IMR-90 (cell line): ENCODE measurements around the gene PLTP. TPM values are rescaled to one million over a fixed set of nuclear protein-coding genes. Genes with fewer than 3 reads are reported as not detected.

Experiments used
- ATAC-seq: fragments of 200-7000 bp; cut with Tn5 transposase; 2 replicates; pipeline ENCODE4 v1.9.1; 2020; ENCODE audit warnings: low read depth, mild to moderate bottlenecking, moderate library complexity
- BruUV-seq: library from RNA; stranded (reverse); fragments of 400-500 nt; replicated peaks from 2 replicates; lab custom pipeline; 2021; lab: Mats Ljungman, UMichigan
- CTCF ChIA-PET: fragments of 300-600 bp; formaldehyde crosslinking; extraction: SDS; loops from one replicate; lab custom pipeline; 2021; ENCODE audit warnings: antibody characterized with exemption; lab: Yijun Ruan, JAX
- POLR2A ChIA-PET: fragments of 300-600 bp; sonication (Branson Sonifier 250); formaldehyde crosslinking; loops from one replicate; lab custom pipeline; 2022; ENCODE audit warnings: antibody characterized with exemption; ENCODE audit not compliant: unreplicated experiment; lab: Charles Lee
- DNase-seq: peaks from one replicate; pipeline ENCODE4 v3.0.0; 2013
- H2AFZ ChIP-seq: replicated peaks from 2 replicates; pipeline ENCODE3; 2013; ENCODE audit warnings: low read length, mild to moderate bottlenecking; ENCODE audit not compliant: poor library complexity
- H2AK5ac ChIP-seq: 2 replicates; pipeline ENCODE4 v1.6.1; 2013; ENCODE audit warnings: low read depth, low read length, inconsistent platforms
- H2AK9ac ChIP-seq: replicated peaks from 2 replicates; pipeline ENCODE3; 2013; ENCODE audit warnings: mild to moderate bottlenecking, low read depth, low read length, moderate library complexity; ENCODE audit not compliant: poor library complexity
- H2BK120ac ChIP-seq: 2 replicates; pipeline ENCODE4 v1.6.1; 2013; ENCODE audit warnings: low read depth, low read length, inconsistent platforms
- H2BK15ac ChIP-seq: 3 replicates; pipeline ENCODE4 v1.6.1; 2013; ENCODE audit warnings: low read depth, low read length, inconsistent platforms
- H2BK20ac ChIP-seq: 2 replicates; pipeline ENCODE4 v1.6.1; 2013; ENCODE audit warnings: low read depth, mild to moderate bottlenecking, inconsistent platforms, low read length, moderate library complexity
- H2BK5ac ChIP-seq: 2 replicates; pipeline ENCODE4 v1.6.1; 2013; ENCODE audit warnings: mild to moderate bottlenecking, low read depth, low read length, inconsistent platforms; ENCODE audit not compliant: poor library complexity, severe bottlenecking
- H3K14ac ChIP-seq: replicated peaks from 2 replicates; pipeline ENCODE4 v1.6.1; 2013; ENCODE audit warnings: low read depth, low read length, inconsistent platforms
- H3K18ac ChIP-seq: 2 replicates; pipeline ENCODE4 v1.6.1; 2013; ENCODE audit warnings: low read depth, low read length, control low read depth
- H3K23ac ChIP-seq: 2 replicates; pipeline ENCODE4 v1.6.1; 2013; ENCODE audit warnings: low read depth, low read length, inconsistent platforms
- H3K27ac ChIP-seq: 2 replicates; pipeline ENCODE4 v1.5.1; 2013; ENCODE audit warnings: mild to moderate bottlenecking, control low read depth, low read length; ENCODE audit not compliant: insufficient read depth
- H3K27me3 ChIP-seq: 2 replicates; pipeline ENCODE4 v1.6.1; 2013; ENCODE audit warnings: low read length; ENCODE audit not compliant: control insufficient read depth, insufficient read depth
- H3K36me3 ChIP-seq: 2 replicates; pipeline ENCODE4 v1.6.1; 2013; ENCODE audit warnings: low read length, mixed read lengths; ENCODE audit not compliant: control insufficient read depth, insufficient read depth
- H3K4ac ChIP-seq: 2 replicates; pipeline ENCODE4 v1.6.1; 2013; ENCODE audit warnings: low read depth, low read length, inconsistent platforms
- H3K4me1 ChIP-seq: 2 replicates; pipeline ENCODE4 v1.6.1; 2013; ENCODE audit warnings: low read length, mixed read lengths; ENCODE audit not compliant: control insufficient read depth, insufficient read depth
- H3K4me2 ChIP-seq: 2 replicates; pipeline ENCODE4 v1.6.1; 2013; ENCODE audit warnings: low read depth, mild to moderate bottlenecking, control low read depth, low read length, moderate library complexity
- H3K4me3 ChIP-seq: 2 replicates; pipeline ENCODE4 v1.5.1; 2013; ENCODE audit warnings: low read depth, mild to moderate bottlenecking, control low read depth, low read length, moderate library complexity; ENCODE audit not compliant: insufficient read depth
- H3K56ac ChIP-seq: 2 replicates; pipeline ENCODE4 v1.6.1; 2013; ENCODE audit warnings: low read length, inconsistent platforms; ENCODE audit not compliant: insufficient read depth; ENCODE audit errors: extremely low read depth
- H3K79me1 ChIP-seq, 2 experiments: 2 replicates each; pipeline ENCODE4 v1.6.1; 2013; ENCODE audit warnings: low read length in 2 of 2, inconsistent platforms in 1 of 2, low read depth in 1 of 2
- H3K9ac ChIP-seq: 2 replicates; pipeline ENCODE4 v1.6.1; 2013; ENCODE audit warnings: low read depth, low read length, control low read depth
- H3K9me1 ChIP-seq: 2 replicates; pipeline ENCODE4 v1.6.1; 2013; ENCODE audit warnings: low read length, inconsistent platforms; ENCODE audit not compliant: insufficient read depth
- H3K9me3 ChIP-seq: 2 replicates; pipeline ENCODE4 v1.6.1; 2013; ENCODE audit warnings: low read length; ENCODE audit not compliant: control insufficient read depth, insufficient read depth
- H4K20me1 ChIP-seq: 2 replicates; pipeline ENCODE4 v1.6.1; 2013; ENCODE audit warnings: low read length, inconsistent platforms; ENCODE audit not compliant: insufficient read depth
- H4K5ac ChIP-seq: 2 replicates; pipeline ENCODE4 v1.6.1; 2013; ENCODE audit warnings: mild to moderate bottlenecking, low read depth, low read length, control low read depth
- H4K8ac ChIP-seq, 2 experiments: 2 replicates each; pipeline ENCODE4 v1.6.1; 2013; ENCODE audit warnings: low read depth in 2 of 2, low read length in 2 of 2, control low read depth in 1 of 2, inconsistent platforms in 1 of 2
- H4K91ac ChIP-seq: 2 replicates; pipeline ENCODE4 v1.6.1; 2013; ENCODE audit warnings: low read depth, low read length, inconsistent platforms; ENCODE audit not compliant: insufficient read depth
- CEBPB ChIP-seq: IDR thresholded peaks from 2 replicates; pipeline ENCODE4 v1.6.1; 2012; ENCODE audit warnings: low read depth, low read length, improper control_type of control experiment
- CHD1 ChIP-seq: IDR thresholded peaks from 2 replicates; pipeline ENCODE4 v1.6.1; 2012; ENCODE audit warnings: low read depth, low read length, improper control_type of control experiment
- FOS ChIP-seq: fragments of 150-350 bp; IDR thresholded peaks from 2 replicates; pipeline ENCODE4 v1.6.1; 2016; ENCODE audit warnings: low read depth, low read length
- MAFK ChIP-seq: IDR thresholded peaks from 2 replicates; pipeline ENCODE4 v1.6.1; 2012; ENCODE audit warnings: low read depth, low read length, improper control_type of control experiment
- MXI1 ChIP-seq: IDR thresholded peaks from 2 replicates; pipeline ENCODE4 v1.6.1; 2012; ENCODE audit warnings: low read depth, mild to moderate bottlenecking, low read length, moderate library complexity, borderline replicate concordance
- NFE2L2 ChIP-seq: fragments of 150-350 bp; IDR thresholded peaks from 2 replicates; pipeline ENCODE4 v1.6.1; 2016; ENCODE audit warnings: low read depth, mild to moderate bottlenecking, low read length
- POLR2A ChIP-seq: IDR thresholded peaks from 2 replicates; pipeline ENCODE4 v1.6.1; 2012; ENCODE audit warnings: mild to moderate bottlenecking, low read depth, low read length
- RAD21 ChIP-seq: IDR thresholded peaks from 2 replicates; pipeline ENCODE4 v1.6.1; 2012; ENCODE audit warnings: low read length, improper control_type of control experiment
- RCOR1 ChIP-seq: IDR thresholded peaks from 2 replicates; pipeline ENCODE4 v1.6.1; 2012; ENCODE audit warnings: mild to moderate bottlenecking, low read length, improper control_type of control experiment; ENCODE audit not compliant: insufficient replicate concordance
- WGBS, 2 experiments: methylation state at CpG; one replicate each; pipeline versions ENCODE4 v1.1.5 to v1.1.7; 2013; ENCODE audit warnings: missing lambda C conversion rate in 2 of 2; ENCODE audit not compliant: insufficient read length in 1 of 2; ENCODE audit errors: extremely low coverage in 2 of 2; 5-methylcytosine and 5-hydroxymethylcytosine counted together
- dilution Hi-C: fragments of 300-500 bp; cut with HindIII; formaldehyde crosslinking; loops from one replicate; pipeline ENCODE4 v1.14.3; 2018; ENCODE audit warnings: low sequenced_read_pairs; ENCODE audit not compliant: unreplicated experiment
- in situ Hi-C: fragments of 300-500 bp; cut with MboI; formaldehyde crosslinking; loops from 3 replicates; pipeline ENCODE4 v1.14.3; 2019; ENCODE audit warnings: low sequenced_read_pairs, inconsistent platforms, mixed read lengths
- intact Hi-C: fragments of 100-400 bp; cut with micrococcal nuclease; formaldehyde crosslinking; loops from 2 replicates; pipeline ENCODE4 v1.10.0; 2022
- polyA plus RNA-seq, 3 experiments: library from polyadenylated mRNA; depleted of rRNA; stranded (reverse); fragments of >200 nt; gene quantifications; 2 replicates each; pipeline ENCODE4 v1.2.3, GENCODE V29; 2012; ENCODE audit warnings: low replicate concordance in 1 of 3
- total RNA-seq: library from RNA; depleted of rRNA; stranded (reverse); fragments of >200 nt; gene quantifications from 2 replicates; pipeline ENCODE4 v1.2.3, GENCODE V29; 2012
- TF ChIP-seq, protein P1 (sequence below): fragments of 150-350 bp; IDR thresholded peaks from 2 replicates; pipeline ENCODE4 v1.6.1; 2017; ENCODE audit warnings: mild to moderate bottlenecking, antibody characterized with exemption, low read length, low read depth
- TF ChIP-seq, protein P2 (sequence below): conservative IDR thresholded peaks from 2 replicates; pipeline ENCODE4 v1.5.1; 2012; ENCODE audit warnings: mild to moderate bottlenecking, low read depth, low read length, improper control_type of control experiment
- TF ChIP-seq, protein P3 (sequence below): fragments of 150-350 bp; IDR thresholded peaks from 2 replicates; pipeline ENCODE4 v1.6.1; 2016; ENCODE audit warnings: low read depth, mild to moderate bottlenecking, low read length, moderate library complexity, borderline replicate concordance

The PLTP gene
- total and polyA plus RNA-seq, 2 of the 4 experiments (the other 2 are of a cell fraction), result 5.4 to 55.8 TPM

DNA sequence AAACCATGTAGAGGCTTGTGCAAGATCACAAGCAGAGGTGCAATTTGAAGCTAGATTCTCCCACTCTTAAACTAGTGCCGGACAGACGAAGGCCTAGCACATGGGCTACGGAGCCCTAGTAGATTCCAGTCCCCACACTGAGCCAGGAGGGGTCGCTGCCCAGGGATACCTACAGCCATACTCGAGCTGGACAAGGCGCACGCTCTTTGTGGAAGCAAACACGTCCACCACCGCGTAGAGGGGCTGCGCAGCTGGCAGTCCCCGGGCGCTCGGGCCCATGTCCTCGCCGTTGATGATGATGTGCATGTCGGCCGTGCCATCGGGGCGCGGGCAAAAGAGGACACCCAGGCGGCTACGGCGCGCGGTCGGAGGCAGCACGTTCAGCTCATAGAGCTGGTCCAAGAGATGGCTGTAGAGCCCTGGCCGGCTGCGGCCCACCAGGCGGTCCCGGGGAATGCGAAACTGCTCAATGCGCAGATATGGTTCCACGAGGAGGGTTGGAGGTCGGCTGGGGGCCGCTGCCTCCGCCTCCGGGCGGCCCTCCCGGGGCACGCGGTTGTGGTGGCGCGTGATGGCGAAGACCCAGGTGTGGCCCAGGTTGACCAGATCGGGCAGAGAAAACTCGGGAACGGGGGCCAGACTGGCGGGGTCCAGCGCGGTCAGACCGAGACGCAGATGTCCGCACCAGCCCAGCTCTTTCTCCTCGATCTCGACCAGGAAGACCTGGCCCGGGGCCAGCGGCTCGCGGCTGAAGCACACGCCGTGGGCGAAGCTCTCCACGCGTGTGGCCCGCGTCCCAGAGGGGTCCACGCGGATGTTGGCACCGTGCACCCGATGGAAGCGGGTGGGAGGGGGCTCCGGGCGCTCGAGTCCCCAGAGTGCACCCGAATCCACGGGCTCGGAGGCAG lies 21.6 kb downstream of the PLTP start:
- Histone ChIP-seq H3K9me1 (0 out of 2 replicates have a peak, but pooled peaks cover 2% of the 10 kb centered on the region), H3K79me1 (peaks cover 14 to 64% of the 10 kb centered on the region in 2 experiments), H3K18ac (peak overlapping the region; percentile 42), H3K4ac (peak overlapping the region; percentile 92), H4K5ac (peak overlapping the region; percentile 29), H2BK5ac (peak overlapping the region; percentile 40), H2BK20ac (no peak overlapping the region), H3K4me3 (peak overlapping the region; percentile 74), H2AFZ (peak overlapping the region; percentile 99), H2AK9ac (peak overlapping the region; percentile 88), H4K8ac (peak overlapping the region; percentile 61 to 90), H3K36me3 (peaks cover 29% of the 10 kb centered on the region), H3K9ac (peak overlapping the region; percentile 65), H2BK15ac (no peak overlapping the region; the same call in 2 of the 3 replicates), H3K23ac (peak overlapping the region; percentile 45; the same call in 1 of the 2 replicates), H3K56ac (peak overlapping the region; percentile 42; the same call in 1 of the 2 replicates), H4K20me1 (0 out of 2 replicates have a peak, but pooled peaks cover 8% of the 10 kb centered on the region), H3K14ac (peak overlapping the region; percentile 75), H3K27me3 (no peaks in the 10 kb centered on the region), H3K4me2 (peak overlapping the region; percentile 71), H3K27ac (peak overlapping the region; percentile 61), H3K4me1 (peaks cover 3% of the 10 kb centered on the region; the same call in 1 of the 2 replicates), H3K9me3 (no peaks in the 10 kb centered on the region), H2BK120ac (peak overlapping the region; percentile 43; the same call in 1 of the 2 replicates), H4K91ac (peak overlapping the region; percentile 70), H2AK5ac (peak overlapping the region; percentile 51; the same call in 1 of the 2 replicates)
- dilution Hi-C loops (no loop called here), in situ Hi-C loops (no loop called here), intact Hi-C loops (loop anchor here (2.0 to 5.0 kb wide), 3 partner anchors 44 to 82 kb away; partner anchors contain the start of genes PCIF1 and ZNF335)
- no TSS peak for BruUV-seq
- ChIA-PET CTCF (interaction anchor here (0.6 to 1.7 kb wide), 6 partner anchors 9 to 913 kb away, joined by 3 to 8 read pairs (median 3); partner anchors contain the start of gene ZSWIM1), POLR2A (interaction anchor here (0.6 to 1.2 kb wide), 4 partner anchors 9 to 34 kb away, joined by 4 to 10 read pairs (median 6); partner anchors contain the start of gene ZSWIM1)
- 1% methylated on average over 28 of the region's 79 CpGs; no CpG with 5 or more reads in 1 of the 2 experiments for WGBS, 2 experiments
- peak; percentile 66 for ATAC-seq
- peak; percentile 78 for DNase-seq
- no peak for TF ChIP-seq CEBPB
- TF ChIP-seq CHD1, result no peak
- TF ChIP-seq RCOR1, result no peak
- peak; percentile 78 for TF ChIP-seq MXI1
- TF ChIP-seq POLR2A, result no peak; the same call in 1 of the 2 replicates
- no peak for TF ChIP-seq MAFK
- TF ChIP-seq, protein P1, sequence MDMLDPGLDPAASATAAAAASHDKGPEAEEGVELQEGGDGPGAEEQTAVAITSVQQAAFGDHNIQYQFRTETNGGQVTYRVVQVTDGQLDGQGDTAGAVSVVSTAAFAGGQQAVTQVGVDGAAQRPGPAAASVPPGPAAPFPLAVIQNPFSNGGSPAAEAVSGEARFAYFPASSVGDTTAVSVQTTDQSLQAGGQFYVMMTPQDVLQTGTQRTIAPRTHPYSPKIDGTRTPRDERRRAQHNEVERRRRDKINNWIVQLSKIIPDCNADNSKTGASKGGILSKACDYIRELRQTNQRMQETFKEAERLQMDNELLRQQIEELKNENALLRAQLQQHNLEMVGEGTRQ, result peak; percentile 6; the same call in 1 of the 2 replicates
- peak; percentile 53 for TF ChIP-seq RAD21
- TF ChIP-seq, protein P2, sequence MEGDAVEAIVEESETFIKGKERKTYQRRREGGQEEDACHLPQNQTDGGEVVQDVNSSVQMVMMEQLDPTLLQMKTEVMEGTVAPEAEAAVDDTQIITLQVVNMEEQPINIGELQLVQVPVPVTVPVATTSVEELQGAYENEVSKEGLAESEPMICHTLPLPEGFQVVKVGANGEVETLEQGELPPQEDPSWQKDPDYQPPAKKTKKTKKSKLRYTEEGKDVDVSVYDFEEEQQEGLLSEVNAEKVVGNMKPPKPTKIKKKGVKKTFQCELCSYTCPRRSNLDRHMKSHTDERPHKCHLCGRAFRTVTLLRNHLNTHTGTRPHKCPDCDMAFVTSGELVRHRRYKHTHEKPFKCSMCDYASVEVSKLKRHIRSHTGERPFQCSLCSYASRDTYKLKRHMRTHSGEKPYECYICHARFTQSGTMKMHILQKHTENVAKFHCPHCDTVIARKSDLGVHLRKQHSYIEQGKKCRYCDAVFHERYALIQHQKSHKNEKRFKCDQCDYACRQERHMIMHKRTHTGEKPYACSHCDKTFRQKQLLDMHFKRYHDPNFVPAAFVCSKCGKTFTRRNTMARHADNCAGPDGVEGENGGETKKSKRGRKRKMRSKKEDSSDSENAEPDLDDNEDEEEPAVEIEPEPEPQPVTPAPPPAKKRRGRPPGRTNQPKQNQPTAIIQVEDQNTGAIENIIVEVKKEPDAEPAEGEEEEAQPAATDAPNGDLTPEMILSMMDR, result peak; percentile 64
- no peak for TF ChIP-seq FOS
- TF ChIP-seq, protein P3, sequence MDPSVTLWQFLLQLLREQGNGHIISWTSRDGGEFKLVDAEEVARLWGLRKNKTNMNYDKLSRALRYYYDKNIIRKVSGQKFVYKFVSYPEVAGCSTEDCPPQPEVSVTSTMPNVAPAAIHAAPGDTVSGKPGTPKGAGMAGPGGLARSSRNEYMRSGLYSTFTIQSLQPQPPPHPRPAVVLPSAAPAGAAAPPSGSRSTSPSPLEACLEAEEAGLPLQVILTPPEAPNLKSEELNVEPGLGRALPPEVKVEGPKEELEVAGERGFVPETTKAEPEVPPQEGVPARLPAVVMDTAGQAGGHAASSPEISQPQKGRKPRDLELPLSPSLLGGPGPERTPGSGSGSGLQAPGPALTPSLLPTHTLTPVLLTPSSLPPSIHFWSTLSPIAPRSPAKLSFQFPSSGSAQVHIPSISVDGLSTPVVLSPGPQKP, result no peak
- no peak for TF ChIP-seq NFE2L2
